HG03521 (cell line): ENCODE results near the gene MPL.
A peak's percentile ranks its signal among the peaks of the same experiment; 100 is the strongest.
"Not testable (repeated sequence)": the region's sequence is repeated elsewhere in the genome, so short reads cannot be mapped to it uniquely, and the experiment has no call there.

ENCODE experiments used
- ATAC-seq: cut with Tn5 transposase; IDR thresholded peaks from one replicate; pipeline ENCODE4 v1.9.1; 2021; ENCODE audit warnings: mild to moderate bottlenecking, moderate library complexity; ENCODE audit not compliant: unreplicated experiment

Gene MPL

DNA sequence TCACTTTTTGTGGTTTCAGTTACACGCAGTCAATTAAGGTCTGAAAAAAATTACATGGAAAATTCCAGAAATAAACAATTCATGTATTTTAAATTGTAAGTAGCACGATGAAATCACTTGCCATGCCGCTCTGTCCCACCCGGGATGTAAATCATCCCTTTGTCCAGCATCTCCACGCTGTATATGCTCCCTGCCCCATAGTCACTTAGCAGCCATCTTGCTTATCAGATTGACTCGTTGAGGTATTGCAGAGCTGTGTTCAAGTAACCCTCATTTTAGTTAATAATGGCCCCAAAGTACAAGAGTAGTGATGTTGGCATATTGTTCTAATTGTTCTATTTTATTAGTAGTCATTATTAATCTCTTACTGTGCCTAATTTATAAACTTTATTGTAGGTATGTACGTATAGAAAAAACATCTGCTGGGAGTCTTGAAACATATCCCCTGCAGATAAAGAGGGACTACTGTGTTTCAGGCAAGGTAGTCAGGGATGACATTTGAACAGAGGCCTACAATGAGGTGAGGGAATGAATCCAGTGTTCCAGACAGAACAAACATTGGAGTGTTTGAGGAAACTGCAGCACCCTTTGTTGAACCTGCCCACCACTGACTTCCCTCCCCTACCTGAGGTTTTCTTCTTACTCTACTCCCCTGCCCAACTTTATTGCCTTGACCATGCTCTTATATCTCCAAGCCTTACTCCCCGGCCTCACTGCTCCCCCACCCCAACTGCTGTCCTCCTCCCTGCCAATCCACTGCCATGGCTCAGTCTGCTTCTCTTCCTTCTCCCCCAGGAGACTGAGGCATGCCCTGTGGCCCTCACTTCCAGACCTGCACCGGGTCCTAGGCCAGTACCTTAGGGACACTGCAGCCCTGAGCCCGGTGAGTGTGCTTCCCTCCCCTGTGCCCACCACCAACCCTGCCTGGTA, 14.1 kb downstream of the MPL start:
- ATAC-seq: no peak

DNA sequence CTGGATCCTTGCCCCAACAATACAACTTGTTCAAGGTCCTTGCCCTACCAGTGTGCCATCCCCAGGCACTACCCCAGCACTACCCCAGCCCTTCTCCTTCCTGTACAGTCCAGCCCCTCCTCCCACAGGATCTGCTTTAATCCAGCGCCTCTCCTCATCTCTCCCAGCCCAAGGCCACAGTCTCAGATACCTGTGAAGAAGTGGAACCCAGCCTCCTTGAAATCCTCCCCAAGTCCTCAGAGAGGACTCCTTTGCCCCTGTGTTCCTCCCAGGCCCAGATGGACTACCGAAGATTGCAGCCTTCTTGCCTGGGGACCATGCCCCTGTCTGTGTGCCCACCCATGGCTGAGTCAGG, 14.7 kb downstream of the MPL start:
- no peak for ATAC-seq

DNA sequence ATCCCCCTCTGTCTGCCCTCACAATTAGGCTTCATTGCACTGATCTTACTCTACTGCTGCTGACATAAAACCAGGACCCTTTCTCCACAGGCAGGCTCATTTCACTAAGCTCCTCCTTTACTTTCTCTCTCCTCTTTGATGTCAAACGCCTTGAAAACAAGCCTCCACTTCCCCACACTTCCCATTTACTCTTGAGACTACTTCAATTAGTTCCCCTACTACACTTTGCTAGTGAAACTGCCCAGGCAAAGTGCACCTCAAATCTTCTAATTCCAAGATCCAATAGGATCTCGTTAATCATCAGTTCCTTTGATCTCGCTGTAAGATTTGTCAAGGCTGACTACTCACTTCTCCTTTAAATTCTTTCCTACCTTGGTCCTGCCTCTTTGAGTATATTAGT, 15.3 kb downstream of the MPL start:
- no peak for ATAC-seq

DNA sequence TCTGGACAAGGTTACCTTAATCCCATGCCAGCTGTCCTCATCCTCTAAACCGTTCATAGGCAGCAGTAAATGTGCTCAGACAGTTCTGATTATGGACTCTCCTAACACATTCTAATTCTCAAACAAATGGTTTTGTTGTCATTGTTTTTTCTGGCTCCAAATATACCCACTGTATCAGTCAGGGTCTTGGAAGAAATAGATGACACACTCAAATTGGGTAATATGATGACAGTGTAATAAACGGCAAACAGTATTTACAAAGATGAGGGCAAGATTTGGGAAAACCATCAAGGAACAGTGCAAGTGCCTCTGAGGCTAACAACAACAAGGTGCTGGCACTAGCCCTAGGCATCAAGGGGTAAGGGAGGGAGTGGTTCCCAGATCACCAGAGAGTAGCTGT, 16.9 kb downstream of the MPL start:
- no peak for ATAC-seq

DNA sequence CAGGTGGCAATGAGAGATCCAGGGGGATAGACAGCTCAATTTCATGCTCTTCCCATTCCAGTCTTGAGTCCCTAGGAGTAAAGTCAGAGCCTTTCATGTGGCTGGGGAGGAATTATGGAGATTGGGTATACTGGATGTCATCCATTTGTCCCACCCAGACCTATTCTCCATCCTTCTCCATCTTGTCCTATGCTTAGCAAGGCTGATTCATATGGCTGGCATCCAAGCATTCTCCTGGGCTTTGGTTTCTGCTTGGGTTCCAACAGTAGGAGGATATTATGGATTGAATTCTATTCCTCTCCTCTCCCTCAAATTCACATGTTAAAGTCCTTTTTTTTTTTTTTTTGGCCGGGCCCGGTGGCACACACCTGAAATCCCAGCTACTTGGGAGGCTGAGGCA, 17.3 kb downstream of the MPL start:
- ATAC-seq: no peak

DNA sequence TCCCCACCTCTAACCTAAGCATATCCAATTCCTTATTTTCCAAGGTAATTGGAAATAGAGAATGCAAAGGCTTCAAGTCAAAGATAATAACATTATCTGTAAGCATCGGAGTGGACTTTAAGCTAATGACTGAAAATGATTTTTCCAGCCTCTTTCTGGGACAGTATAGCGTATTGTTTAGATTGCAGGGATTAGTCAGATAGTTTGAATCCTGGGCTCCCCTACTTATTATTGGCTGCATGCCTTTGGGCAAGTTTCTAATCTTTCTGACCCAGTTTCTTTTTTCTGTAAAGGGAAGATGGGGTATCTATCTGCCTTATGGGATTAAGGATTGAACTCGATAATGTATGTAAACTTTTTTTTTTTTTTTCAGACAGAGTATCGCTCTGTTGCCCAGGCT, 19.6 kb downstream of the MPL start:
- ATAC-seq: no peak

DNA sequence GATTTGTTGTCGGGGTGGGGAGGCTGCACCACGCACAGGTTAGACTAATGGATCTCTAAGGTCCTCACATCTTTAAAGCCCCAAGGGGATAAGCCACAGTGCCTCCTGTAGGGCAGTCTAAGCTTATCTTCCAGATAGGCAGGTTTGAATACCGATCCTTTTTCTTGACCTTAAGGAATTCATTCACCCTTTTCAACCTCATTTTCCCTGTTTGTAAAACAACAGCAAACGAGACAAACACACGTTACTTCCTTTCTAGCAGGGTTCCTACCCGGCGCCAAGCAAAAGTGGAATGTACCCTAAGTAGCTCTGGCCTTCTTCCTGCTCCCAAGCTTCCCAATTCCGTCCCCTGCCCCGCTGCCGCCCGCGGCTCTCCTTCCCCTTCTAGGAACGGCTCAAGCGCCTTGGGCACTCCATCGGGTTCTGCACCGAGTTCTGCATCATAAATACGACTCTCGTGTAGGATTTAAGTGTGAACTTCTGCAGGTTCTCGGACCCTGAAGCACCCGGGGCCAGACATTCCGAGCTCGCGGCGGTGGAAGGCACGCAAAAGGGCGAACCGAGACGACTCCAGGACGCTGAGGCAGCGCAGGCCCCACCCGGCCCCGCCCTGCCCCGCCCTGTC, 20.6 kb downstream of the MPL start:
- no peak for ATAC-seq

DNA sequence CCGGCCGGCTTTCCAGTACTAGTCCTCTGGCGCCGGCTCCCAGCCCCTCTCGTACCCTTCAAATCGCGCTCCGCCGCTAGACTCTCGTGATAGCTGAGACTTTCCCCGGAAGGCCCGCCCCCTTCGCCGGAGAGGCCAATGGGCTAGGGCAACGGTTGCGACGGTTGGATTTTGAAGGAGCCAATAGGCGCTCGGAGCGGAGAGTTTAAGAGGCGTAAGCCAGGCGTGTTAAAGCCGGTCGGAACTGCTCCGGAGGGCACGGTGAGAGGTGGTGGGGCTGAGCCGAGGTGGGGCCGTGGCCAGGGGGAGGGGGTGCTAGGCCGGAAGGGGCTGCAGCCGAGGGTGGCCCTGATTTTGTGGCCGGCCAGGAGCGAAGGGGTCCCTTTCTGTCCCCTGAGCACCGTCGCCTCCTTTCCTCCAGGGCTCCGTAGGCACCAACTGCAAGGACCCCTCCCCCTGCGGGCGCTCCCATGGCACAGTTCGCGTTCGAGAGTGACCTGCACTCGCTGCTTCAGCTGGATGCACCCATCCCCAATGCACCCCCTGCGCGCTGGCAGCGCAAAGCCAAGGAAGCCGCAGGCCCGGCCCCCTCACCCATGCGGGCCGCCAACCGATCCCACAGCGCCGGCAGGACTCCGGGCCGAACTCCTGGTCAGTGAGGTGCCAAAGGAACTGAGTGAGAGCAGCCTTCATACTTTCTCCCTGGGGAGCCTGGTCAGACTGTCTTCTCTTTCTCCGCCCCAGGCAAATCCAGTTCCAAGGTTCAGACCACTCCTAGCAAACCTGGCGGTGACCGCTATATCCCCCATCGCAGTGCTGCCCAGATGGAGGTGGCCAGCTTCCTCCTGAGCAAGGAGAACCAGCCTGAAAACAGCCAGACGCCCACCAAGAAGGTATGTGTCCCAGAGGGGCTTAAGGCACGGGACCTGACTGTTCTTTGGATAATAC, 21.4 kb downstream of the MPL start, which contains the start of gene CDC20:
TSS of gene CDC20 (plus strand) at position 236 of the 948 bp plus-strand sequence. CDS start at position 471, 235 bp downstream.
- ATAC-seq: peak; percentile 95

DNA sequence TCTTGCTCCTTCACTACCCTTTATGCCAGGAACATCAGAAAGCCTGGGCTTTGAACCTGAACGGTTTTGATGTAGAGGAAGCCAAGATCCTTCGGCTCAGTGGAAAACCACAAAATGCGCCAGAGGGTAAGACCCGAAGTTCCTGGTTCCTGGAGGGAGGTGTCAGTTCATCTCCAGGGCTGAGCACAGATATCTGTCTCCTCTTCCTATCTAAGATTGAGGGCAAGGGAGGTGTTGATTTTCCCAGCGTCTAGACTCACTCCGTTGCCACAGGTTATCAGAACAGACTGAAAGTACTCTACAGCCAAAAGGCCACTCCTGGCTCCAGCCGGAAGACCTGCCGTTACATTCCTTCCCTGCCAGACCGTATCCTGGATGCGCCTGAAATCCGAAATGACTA, 22.1 kb downstream of the MPL start:
- no peak for ATAC-seq

DNA sequence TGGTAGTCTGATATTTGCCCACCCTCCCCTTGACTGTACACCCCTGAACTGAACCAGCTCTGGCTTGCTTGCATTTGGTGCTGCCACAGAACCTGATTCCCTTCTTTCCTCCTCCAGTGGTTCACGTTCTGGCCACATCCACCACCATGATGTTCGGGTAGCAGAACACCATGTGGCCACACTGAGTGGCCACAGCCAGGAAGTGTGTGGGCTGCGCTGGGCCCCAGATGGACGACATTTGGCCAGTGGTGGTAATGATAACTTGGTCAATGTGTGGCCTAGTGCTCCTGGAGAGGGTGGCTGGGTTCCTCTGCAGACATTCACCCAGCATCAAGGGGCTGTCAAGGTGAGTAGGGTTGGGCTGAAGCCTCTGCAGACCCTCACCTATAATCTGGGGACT, 23.0 kb downstream of the MPL start:
- no peak for ATAC-seq

DNA sequence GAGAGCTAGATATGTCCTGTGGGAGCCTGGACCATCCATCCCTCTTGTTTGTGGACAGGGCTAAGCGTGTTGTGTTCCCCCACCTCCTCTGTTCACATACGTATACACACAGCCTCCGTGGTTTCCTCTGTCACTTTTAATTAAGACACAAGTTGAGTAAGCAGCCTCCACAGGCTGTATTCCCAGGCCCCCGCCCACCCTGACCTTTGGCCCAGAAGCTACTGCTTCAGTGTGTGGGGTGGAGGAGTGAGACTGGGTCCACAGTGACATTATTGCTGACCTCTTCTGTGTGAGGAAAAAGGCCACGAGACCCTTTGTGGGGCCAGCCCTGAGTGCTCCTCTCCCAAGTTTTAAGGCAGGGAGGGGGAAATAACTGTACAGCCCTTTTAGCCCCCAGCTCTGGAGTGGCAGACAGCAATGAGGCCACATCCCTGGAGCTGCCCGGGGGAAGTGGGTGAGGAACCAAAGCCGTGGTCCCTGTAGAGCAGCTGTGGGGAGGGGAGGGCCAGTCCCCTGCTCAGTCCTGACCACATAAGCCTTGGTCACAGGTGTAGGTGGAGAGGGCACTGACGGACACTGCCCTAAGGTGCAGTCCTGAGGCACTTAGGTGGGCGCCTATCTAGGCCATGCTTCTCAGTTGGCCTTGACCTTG, 25.8 kb downstream of the MPL start:
- ATAC-seq: no peak

DNA sequence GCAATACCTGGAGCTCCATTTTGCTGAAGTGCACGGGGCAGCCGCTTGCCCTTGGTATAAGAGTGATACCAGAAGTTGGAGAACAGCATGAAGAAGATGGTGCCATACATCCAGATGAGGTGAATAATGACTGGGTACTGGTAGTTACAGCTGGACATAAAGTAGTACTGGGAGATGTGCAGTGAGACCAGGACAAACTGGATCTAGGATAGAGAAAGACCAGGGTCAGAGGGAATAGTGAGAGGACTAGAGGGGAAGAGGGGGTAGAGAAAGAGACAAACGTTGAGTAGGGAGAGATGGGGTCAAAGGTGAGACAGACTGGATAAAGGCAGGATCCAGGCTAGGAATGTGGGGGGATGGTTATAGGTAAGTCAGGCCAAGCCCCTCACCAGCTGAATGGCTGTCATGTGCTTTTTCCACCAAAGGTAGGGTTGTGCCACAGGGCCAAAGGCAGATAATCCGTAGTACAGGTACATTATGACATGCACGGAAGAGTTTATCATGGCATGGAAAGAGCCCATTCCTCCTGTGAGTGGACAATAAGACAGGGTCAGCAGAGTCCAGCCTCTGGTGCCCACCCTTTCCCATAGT, 26.4 kb downstream of the MPL start:
- no peak for ATAC-seq

DNA sequence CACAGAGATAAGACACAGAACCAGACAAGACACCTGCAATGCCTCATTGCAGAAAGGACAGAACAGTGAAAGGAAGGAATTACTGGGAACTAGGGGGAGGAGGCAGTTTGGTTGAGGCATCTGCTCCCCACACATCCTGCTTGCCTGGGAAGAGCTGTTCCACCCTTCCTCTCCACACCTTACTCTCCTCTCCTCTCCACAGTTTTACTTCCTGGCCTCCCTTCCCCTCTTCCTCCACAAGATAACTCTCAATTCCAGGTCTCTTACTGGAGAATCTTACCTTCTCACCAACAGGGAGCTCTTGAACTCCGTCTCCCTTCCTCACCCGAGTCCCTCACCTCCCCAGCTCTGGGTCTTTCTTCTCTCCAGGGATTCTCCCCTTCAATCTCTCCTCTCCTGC, 28.1 kb downstream of the MPL start:
- ATAC-seq: no peak

DNA sequence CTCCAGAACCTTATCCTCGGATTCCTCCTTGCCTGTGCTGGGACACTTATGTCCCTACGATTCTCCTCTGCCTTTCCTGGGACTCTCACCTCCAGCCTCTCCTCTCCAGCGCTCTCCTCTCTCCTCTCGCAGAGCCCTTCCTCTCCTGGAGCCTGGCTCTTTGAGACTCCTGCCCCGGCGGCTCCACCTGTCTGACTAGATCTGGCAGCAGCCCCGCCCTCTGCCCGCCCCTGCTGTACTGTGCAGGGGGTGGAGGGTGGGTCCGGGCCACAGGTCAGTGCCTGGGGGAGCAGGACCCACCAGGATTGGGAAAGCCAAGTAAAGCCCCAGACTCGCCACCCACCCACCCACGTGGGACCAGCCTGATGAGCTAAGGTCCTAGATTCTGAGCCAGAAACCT, 28.6 kb downstream of the MPL start:
- no peak for ATAC-seq

DNA sequence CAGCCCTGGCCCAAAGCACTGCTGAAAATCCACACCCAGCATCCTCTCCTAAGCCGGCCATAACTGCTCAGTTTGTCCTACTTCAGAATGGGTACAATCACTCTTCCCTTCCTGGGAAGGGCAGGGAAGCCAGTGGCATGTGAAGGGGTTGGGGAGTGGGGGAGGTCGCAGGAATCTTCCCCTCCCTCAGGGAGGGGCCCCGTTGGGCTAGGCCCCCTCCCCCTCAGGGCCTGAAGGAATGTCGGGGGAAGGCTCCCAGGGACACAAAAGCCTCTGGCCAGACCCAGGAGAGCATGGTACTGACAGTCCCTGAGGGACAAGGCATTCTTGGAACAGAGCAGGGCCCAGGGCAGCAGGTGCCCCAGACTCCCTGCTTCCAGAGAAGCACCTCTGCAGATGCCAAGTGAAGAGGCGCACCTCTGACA, 29.0 kb downstream of the MPL start:
- ATAC-seq: no peak

DNA sequence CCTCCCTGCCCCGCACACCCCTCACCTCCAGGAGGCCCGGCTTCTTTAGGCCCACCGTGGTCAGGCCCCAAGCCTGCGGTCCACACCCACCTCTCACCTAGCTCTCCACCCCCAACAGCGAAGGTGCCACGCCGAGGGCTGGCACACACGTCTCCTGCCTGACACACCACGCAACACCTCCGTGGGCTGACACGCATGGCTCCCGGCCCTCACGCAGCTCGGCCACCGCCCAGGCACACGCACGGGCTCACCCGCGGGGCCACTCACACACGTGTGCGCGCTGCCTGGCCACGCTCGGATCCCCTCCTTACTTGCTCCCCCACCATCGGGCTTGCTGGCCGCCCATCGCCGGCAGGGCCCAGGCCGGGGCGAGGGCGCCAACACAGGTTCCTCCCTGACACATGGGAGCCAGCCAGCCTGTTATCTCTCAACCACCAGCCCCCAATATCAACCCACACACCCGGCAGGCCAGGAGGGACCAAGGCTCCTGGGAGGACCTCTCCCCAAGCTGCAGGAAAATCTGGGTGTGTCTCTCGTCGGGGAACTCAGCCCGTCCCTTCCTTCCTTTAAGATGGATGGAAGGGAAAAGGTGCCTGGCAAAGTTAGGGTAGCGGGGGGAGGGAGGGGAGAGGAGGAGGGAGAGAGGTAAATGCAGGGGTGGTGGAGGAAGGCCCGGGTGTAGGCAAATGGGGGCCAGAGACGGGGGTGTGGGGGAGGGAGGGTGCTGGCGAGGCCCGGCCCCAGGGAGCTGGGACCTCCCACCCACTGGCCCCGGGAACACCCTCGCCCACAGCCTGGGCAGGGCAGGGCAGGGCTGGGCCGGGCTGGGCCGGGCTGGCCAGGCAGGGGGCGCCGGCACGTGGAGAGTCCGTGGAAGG, 29.6 kb downstream of the MPL start:
- peak; percentile 26 for ATAC-seq

DNA sequence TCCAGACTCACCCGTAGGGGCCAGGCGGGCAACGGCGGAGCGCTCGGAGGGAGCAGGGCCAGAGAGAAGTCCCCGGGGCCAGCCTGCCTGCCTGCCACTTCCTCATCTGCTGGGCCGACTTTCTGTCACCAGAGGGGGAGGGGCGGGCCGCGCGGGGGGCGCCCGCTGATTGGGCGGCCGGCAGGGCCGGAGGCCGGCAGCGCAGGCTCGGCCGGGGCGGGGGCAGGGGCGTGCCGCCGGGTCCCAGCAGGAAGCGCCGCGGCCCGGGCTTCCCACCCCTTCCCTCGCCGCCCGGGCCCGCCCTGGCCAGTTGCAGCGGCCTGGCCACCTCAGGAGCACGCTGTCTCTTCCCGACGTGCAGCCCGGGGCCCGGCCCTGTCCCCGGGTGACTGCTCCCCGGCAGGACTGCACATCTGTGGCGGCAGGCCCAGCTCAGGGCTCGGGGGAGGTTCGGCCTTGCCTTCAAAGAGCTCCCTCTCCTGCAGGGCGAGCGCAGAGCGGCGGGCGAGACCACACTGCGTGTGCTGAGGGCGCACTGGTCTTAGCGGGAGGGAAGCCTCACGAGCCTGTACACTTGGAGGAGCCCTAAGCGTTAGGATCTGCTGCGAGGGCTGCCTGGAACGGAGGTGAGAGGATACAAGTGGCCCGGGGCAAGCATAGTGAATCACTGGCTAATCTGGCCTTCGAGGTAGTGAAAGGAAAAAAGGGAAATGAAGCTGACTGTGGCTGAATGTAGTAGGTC, 30.5 kb downstream of the MPL start, which contains the start of gene ELOVL1:
TSS of gene ELOVL1 (minus strand) at position 108 of the 742 bp plus-strand sequence. CDS start 2,402 bp downstream, outside the sequence.
- ATAC-seq: peak; percentile 74

DNA sequence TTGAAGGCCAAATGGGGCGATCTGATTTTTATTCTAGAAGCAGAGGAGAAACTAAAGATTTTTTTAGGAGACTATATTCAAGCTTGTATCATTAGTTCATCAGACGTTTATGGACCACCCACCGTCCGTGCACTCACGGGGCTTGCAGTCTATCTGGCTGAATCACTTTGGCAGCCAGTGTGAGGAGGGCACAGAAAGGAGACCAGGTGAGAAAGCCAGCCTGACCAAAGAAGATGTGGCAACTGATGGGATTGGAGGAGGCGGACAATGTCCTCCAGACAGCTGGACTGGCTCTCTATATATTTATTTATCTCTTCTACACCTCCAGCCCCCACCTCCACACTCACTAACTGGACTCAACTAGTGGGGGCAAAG, 31.0 kb downstream of the MPL start:
- ATAC-seq: no peak

DNA sequence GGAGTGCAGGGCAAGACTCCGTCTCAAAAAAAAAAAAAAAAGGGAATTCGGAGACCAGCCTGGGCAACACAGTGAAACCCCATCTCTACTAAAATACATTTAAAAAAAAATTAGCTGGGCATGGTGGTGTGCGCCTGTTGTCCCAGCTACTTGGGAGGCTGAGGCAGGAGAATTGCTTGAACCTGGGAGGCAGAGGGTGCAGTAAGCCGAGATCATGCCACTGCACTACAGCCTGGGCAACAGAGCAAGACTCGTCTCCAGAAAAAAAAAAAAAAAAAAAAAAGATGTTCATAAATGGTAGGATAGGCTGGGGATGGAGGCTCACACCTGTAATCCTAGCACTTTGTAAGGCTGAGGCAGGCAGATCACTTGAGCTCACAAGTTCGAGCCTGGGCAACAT, 32.2 kb downstream of the MPL start:
- ATAC-seq: not testable (repeated sequence)
